Panc1 (cell line): Measurements from ENCODE around the gene FNDC8.

Experiments used
- CTCF ChIP-seq: fragments of 450-650 bp; IDR thresholded peaks from 2 replicates; pipeline ENCODE4 v1.5.1; 2017; ENCODE audit warnings: mild to moderate bottlenecking
- POLR2AphosphoS5 ChIP-seq: IDR thresholded peaks from 2 replicates; pipeline ENCODE4 v1.6.1; 2012; ENCODE audit warnings: mild to moderate bottlenecking, low read depth, low read length, moderate library complexity

- TF ChIP-seq CTCF (no peak), POLR2AphosphoS5 (no peak)
Measured at GRCh38 chr17:35176897-35177296, 55.5 kb downstream of the FNDC8 start.
